ENCODE measurements around the gene GAS2L1. TPM values are rescaled to one million over a fixed set of nuclear protein-coding genes. Genes with fewer than 3 reads are reported as not detected.
"Not testable (repeated sequence)": the region's sequence is repeated elsewhere in the genome, so short reads cannot be mapped to it uniquely, and the experiment has no call there.

Gene GAS2L1
- total RNA-seq, 2 donors from 2014 or later = 19.4 to 28.0 TPM

DNA sequence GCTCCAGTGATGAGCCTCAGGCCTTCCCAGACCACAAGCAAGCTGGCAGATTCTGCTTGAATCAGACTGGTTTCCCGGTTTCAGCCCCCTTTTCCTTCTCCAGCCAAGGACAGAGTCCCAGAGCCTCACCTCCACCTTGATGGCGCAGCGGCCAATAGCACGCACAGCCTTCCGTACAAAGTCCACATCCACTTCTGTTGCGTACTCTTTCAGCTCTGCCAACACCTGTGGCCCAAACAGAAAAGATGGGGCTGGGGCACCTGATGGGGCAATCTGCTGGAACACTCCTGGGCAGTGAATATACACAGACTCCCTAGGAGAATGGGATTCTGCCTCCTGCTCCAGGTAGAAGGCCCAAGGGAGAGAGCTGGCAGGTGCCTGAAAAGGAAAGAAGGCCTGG, 44.6 kb downstream of the GAS2L1 start:
- Histone ChIP-seq H3K36me3 (peaks cover 97% of the 10 kb centered on the region), H3K4me1 (no peaks in the 10 kb centered on the region), H3K9me3 (no peaks in the 10 kb centered on the region), H3K27ac (no peak overlapping the region), H3K4me3 (no peak overlapping the region), H3K27me3 (no peaks in the 10 kb centered on the region)
- DNase-seq (ENCODE audit: low spot score) = no peak
- TF ChIP-seq, protein P1, sequence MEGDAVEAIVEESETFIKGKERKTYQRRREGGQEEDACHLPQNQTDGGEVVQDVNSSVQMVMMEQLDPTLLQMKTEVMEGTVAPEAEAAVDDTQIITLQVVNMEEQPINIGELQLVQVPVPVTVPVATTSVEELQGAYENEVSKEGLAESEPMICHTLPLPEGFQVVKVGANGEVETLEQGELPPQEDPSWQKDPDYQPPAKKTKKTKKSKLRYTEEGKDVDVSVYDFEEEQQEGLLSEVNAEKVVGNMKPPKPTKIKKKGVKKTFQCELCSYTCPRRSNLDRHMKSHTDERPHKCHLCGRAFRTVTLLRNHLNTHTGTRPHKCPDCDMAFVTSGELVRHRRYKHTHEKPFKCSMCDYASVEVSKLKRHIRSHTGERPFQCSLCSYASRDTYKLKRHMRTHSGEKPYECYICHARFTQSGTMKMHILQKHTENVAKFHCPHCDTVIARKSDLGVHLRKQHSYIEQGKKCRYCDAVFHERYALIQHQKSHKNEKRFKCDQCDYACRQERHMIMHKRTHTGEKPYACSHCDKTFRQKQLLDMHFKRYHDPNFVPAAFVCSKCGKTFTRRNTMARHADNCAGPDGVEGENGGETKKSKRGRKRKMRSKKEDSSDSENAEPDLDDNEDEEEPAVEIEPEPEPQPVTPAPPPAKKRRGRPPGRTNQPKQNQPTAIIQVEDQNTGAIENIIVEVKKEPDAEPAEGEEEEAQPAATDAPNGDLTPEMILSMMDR (IDR thresholded peaks at IDR 0.05) = no peak

- no peak for DNase-seq (ENCODE audit: low spot score)
- TF ChIP-seq, protein P1 (IDR thresholded peaks at IDR 0.05) = no peak
- no peaks in the 10 kb centered on the region for H3K27me3 ChIP-seq
- H3K27ac ChIP-seq = no peak overlapping the region
- peaks cover 100% of the 10 kb centered on the region for H3K36me3 ChIP-seq
- H3K4me1 ChIP-seq = no peaks in the 10 kb centered on the region
- no peaks in the 10 kb centered on the region for H3K9me3 ChIP-seq
- H3K4me3 ChIP-seq = no peak overlapping the region
Measured at GRCh38 chr22:29351891-29352290, 45.4 kb downstream of the GAS2L1 start.

DNA sequence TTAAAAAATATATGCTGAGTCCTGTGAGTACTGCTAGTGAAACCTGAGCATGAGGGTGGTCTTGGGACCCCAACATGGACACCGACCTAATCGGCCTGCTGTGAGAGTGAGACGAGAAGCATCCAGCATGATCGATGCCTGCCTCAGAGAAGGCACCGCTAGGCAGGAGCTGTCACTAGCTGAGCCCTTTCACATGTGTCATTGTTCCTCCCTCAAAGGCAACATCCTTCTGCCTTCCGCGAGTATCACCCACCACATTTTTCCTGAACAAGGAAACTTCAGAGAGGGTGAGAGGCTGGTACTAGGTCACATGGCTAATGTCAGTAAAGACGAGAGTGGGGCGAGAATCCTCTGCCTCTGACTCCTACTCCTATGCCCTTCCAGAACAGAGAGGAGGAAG, 46.3 kb downstream of the GAS2L1 start:
- Histone ChIP-seq H3K27ac (no peak overlapping the region), H3K9me3 (no peaks in the 10 kb centered on the region), H3K27me3 (no peaks in the 10 kb centered on the region), H3K4me1 (no peaks in the 10 kb centered on the region), H3K36me3 (peaks cover 98% of the 10 kb centered on the region), H3K4me3 (no peak overlapping the region)
- no peak for DNase-seq (ENCODE audit: low spot score)
- TF ChIP-seq, protein P1 (IDR thresholded peaks at IDR 0.05) = no peak

- H3K36me3 ChIP-seq = peaks cover 98% of the 10 kb centered on the region
- DNase-seq (ENCODE audit: low spot score) = no peak
- H3K4me1 ChIP-seq = no peaks in the 10 kb centered on the region
- no peaks in the 10 kb centered on the region for H3K9me3 ChIP-seq
- TF ChIP-seq, protein P1 (IDR thresholded peaks at IDR 0.05) = no peak
- no peaks in the 10 kb centered on the region for H3K27me3 ChIP-seq
- H3K4me3 ChIP-seq = no peak overlapping the region
- no peak overlapping the region for H3K27ac ChIP-seq
Measured at GRCh38 chr22:29353286-29353685, 46.8 kb downstream of the GAS2L1 start.

DNA sequence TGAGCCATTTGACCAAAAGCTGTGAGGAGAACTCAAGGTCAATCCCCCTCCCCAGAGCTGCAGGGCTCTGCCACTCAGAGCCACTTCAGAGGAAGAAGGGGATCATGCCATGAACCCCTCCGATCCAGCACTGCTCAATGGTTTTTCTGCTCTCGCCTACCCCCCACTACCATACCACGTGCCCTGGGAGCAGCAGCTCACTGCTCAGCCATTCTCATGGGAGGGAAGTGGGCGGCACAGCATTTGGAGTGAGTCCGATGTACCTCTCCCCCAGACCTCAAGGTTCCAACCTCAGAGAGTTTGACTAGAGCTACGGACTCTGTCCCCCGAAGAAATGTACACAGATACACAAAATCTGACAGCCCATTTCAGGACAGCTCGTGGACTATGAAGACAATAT, 47.4 kb downstream of the GAS2L1 start:
- Histone ChIP-seq H3K9me3 (no peaks in the 10 kb centered on the region), H3K27ac (no peak overlapping the region), H3K4me3 (no peak overlapping the region), H3K36me3 (peaks cover 97% of the 10 kb centered on the region), H3K4me1 (no peaks in the 10 kb centered on the region), H3K27me3 (no peaks in the 10 kb centered on the region)
- no peak for DNase-seq (ENCODE audit: low spot score)
- TF ChIP-seq, protein P1 (IDR thresholded peaks at IDR 0.05) = no peak

DNA sequence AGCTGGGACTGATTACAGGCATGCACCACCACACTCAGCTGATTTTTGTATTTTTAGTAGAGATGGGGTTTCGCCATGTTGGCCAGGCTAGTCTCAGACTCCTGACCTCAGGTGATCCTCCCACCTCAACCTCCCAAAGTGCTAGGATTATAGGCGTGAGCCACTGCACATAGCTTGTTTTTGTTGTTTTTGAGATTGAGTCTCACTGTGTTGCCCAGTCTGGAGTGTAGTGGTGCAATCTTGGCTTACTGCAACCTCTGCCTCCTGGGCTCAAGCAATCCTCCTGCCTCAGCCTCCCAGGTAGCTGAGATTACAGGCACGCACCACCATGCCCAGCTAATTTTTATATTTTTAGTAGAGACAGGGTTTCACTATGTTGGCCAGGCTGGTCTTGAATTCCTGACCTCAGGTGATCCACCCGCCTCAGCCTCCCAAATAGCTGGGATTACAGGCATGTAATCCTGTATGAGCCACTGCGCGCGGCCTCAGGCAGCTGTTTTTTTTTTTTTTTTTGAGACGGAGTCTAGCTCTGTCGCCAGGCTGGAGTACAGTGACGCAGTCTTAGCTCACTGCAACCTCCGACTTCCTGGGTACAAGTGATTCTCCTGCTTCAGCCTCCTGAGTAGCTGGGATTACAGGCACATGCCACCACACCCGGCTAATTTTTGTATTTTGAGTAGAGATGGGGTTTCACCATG, 50.9 kb downstream of the GAS2L1 start:
- H3K4me1 ChIP-seq; H3K9me3 ChIP-seq; H3K27ac ChIP-seq; H3K27me3 ChIP-seq; DNase-seq (ENCODE audit: low spot score); H3K4me3 ChIP-seq: not testable (repeated sequence)
- peaks cover 67% of the 10 kb centered on the region for H3K36me3 ChIP-seq

Data from right atrium auricular region (tissue), 2 donors.